HG03103 (cell line): Measurements from ENCODE around the gene ANXA8L1.
"Not testable (repeated sequence)": the region's sequence is repeated elsewhere in the genome, so short reads cannot be mapped to it uniquely, and the experiment has no call there.

Source experiments
- ATAC-seq: cut with Tn5 transposase; IDR thresholded peaks from one replicate; pipeline ENCODE4 v1.9.1; 2021; ENCODE audit warnings: low read depth; ENCODE audit not compliant: unreplicated experiment

Gene ANXA8L1

DNA sequence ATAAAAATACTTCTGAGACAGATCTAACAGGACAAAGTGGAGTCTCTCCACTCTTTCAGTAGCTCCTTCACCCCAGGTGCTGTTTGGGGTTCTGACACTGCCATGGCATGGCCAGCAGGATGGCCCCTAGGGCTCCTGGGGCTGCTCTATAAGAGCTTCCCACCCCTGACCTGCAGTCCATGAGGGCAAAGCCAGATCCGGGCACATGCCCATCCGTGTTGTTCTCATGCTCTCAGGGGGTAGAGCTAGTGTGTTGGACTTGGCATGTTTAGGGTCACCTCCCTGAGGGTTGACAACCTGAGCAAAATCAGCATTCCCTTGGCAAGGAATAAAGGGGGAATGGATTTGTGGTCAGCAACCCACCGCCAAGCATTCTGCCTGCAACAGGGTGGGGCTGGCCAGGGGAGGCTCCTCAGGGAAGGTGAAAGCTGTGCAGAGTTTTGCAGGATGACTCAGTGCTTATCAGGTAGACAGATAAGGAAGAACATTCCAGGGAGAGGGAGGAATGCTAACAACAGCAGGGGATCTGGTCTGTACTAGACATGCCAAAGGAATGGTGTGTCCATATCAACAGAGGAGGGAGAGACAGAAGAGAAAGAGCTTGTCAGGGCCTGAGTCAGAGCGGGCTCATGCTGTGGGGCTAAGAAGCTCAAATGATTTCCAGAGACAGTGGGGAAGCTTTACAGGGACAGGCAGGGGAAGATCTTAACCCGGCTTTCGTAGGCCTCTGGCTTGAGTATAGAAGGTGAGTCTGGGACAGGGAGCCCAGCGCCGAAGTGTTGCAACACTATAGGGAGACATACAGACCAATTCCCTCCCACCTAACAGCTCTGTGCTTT, 21.1 kb downstream of the ANXA8L1 start:
- ATAC-seq: not testable (repeated sequence)

DNA sequence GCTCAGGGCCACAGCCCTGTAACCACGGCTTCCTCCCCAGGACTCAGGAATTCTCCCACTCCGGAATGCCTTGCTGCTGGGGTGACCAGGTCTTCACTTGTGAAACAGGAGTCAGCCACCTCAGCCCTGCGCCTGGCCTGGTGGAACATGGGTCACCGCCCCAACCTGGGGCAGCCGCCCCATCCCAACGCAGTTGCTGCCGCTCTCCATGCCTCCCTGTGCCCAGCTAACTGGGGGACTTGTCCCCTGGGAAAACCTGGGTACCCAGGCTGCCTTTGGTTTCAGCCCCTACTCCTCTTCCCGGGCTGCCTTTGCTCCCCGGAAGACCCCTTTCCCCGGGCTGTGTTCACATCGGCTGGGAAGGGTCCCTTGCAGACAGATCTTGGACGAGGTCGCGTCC, 22.2 kb downstream of the ANXA8L1 start:
- not testable (repeated sequence) for ATAC-seq

DNA sequence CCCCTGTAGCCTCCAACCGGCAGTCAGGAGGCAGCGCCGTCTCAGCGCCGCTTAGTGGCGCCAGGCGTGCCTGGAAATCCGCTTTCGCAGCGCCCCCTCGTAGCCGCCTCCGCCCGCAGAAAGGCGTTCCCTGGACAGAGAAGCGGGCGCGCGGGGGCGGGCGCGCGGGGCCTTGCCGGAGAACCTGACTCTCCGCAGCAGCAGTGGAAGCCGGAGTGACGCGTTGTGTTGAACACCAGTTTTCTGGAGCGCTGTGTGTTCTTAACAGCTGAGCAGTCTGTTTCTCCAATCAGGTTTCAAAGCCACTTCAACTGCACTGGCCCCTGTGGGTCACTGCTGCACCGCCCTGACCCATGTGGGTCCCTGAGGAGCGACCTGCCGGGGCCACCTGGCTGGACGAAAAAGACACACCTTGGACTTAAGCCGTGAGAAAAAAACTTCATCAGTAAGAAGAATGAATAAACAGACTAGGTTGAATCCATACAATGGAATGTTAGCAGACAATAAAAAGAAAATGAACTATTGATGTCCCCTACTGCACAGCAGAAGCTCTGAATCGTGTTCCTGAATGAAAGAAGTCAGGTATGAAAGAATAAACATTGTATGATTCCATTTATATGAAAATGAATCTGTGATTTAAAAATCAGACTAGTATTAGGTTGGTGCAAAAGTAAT, 22.8 kb downstream of the ANXA8L1 start:
- ATAC-seq: peak; percentile 75

DNA sequence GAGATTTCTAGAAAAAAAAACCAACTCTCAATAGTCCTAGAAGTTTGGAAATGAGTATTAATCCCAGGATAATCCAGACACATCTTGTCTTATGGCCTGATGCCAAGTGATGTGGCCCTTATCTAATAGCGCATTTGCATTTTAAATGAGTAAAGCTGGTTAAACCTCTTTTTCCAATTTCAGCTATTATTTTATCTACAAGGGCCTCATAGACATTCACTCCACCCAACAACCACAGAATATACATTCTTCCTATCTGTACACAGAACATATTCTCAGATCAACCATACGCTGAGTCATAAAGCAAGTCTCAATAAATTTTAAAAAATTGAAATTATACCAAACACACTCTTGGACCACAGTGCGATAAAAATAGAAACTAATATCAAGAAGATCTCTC, 34.0 kb downstream of the ANXA8L1 start:
- ATAC-seq: not testable (repeated sequence)

DNA sequence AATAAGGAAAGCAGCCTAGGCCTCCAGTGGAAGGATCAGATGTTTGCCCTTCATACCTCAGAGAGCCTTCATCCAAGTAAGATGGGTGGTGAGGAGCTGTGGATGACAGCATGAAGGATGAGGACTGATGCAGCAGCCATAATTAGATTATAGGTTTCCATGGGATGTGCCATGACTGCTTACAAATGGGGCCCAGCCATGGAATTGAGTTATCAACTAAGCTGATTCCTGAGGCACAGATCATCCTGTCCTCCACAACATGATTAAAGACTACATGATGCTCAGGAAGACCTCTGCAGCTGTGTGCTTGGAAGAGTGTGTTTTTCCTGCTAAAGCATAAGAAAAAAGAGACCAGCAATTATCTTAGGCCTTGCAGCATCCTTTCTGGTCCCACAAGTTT, 35.5 kb downstream of the ANXA8L1 start:
- ATAC-seq: not testable (repeated sequence)

DNA sequence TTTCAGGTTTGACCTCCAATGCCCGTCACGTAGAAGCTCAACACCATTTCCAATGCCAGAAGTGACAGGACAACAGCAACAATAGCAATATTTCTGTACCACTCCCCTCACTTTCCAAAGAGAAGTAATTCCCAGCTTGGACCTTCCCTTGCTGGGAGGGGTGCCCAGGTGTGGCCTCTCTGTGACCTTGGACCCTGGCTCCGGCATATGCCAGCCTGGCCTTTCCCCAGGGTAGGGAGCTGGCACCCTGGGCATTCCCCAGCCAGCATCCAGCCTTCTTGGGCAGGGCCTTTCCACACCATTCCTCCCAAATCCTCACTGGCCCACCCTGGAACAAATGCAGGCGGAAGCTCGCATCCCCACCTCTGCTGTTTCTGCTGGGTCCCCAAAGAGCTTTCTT, 37.1 kb downstream of the ANXA8L1 start:
- not testable (repeated sequence) for ATAC-seq

DNA sequence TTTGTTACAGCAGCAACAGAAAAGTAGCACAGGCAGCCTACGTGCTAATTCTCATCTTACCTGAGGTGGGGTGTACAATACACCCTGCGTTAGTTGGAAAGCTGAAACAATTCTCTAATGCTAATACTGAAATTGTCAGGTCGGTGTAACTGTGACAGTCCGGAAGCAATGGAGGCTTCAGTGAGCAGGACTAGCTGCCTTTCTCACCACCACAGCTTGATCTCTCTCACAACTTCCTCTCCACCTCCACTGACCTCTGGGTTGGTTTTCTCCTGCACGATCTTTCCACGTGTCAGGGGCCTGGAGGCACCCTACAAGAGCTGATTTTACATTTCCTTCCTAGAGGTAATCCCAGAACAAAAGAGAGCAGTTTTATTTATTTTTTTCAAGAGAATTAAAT, 39.7 kb downstream of the ANXA8L1 start:
- not testable (repeated sequence) for ATAC-seq

DNA sequence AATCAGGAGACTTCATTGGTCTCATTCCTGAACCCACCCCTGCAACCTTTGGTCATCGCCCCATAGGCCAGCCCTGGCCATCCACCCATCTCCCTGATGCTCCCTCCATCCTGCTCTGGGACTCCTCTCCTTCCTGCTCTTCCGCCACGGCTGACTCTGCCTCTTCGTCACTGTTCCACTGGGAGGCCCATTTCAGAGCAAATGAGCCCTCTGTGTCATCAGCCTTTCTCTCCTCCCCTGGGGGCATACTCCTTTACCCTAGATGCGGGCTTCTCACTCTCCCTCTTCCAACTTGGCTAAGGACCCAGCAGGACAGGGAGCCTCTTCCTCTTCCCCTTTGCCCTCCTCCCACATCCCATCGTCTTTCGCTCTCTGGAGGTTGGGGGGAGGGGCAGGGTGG, 42.7 kb downstream of the ANXA8L1 start:
- ATAC-seq: not testable (repeated sequence)

DNA sequence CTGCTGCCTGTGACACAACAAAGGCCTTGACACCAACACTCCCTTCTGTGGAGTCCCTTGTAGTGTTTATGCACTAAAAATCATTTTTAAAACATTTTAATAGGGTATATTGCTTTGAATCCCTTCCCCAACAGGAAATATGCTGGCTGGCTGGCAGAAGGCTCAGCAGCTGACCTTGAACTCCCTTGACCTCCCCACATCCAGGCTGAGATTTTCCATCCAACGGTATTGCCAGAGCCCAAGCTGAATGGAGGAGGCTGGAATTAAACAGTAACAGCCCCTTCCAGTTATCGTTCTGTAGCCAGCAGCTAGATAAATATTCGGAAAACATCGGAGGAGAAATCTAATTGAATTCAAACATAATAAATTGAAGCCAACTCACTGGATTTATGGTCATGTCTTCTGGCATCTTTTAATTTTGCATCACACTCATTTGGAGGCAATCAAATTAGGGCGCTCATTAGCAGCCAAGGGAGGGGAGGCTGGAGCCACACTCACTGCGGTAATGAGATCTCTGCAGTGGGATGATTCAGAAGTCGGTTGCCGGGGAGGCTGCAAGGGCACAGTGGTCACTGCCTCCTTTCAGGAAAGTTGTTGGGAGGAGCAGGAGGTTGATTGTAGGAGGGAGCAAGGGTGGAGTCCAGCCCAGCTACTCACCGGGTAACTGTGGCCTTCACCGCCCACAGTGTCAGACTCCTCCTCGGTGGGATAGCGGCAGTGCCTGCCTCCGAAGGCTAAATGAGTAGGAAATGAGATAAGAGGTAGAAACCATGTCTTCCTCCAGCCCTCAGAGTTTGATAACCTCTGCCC, 44.2 kb downstream of the ANXA8L1 start:
- ATAC-seq: not testable (repeated sequence)

DNA sequence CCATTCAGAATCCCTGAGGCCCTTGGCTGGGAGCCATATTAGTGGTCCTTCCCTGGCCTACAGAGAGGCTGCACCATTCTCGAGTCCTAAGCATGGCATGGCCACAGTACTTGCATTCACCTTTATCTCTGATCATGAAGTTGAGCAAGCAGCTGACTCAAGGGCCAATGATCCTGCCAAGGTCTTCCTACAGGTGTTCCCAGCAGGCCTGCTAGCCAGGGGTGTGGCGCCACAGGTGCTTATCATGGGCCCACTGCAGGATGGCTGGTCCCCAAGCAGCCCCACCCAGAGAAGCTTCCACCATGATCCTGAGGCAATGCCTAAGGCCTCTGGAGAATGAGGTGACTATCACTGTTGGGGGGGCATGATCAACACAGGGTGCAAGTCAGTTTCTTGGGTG, 48.0 kb downstream of the ANXA8L1 start:
- not testable (repeated sequence) for ATAC-seq

DNA sequence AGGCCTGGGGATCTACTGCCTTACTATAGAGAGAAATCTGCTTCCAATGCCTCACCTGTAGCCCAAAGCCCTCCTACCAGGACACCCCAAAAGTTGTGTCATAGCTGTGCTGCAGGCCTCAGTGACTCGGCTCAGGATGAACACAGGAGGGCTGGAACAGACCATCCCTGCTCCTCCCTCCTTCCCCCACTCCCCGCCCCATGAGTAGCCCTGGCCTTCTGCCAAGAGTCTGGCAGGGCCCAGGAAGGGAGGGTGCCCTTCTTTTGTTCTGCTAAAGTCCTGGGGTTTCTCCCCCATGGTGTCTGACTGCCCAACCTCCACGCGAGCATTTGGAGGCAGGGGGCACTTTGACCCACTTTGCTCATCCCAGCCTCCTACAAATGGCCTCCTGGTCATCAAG, 65.4 kb downstream of the ANXA8L1 start:
- not testable (repeated sequence) for ATAC-seq
